ENCODE data around the gene MDM2. TPM values are rescaled to one million over a fixed set of nuclear protein-coding genes. Genes with fewer than 3 reads are reported as not detected.

The MDM2 gene
- total RNA-seq, 1 experiment from 2014 or later, result 97.1 TPM

DNA sequence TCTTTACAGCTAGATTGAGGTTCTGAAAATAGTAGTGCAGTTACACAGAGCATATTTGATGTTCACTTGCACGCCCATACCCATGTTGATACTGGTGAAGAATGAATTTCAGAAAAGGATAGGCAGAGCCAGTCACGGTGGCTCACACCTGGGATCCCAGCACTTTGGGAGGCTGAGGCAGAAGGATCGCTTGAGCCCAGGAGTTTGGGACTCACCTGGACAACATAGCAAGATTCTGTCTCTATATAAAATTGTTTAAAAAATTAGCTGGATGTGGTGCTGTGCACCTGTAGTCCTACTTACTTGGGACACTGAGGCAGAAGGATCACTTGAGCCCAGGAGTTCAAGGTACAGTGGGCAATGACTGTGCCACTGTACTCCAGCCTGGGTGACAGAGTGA is 56.6 kb downstream of the MDM2 start:
- Mint-ChIP-seq H3K27me3 (ENCODE audit: unreplicated experiment) (no peaks in the 10 kb centered on the region), H3K4me3 (ENCODE audit: low read depth, unreplicated experiment) (no peak overlapping the region), H3K9me3 (ENCODE audit: low read depth, unreplicated experiment) (no peaks in the 10 kb centered on the region), H3K4me1 (ENCODE audit: low read depth, unreplicated experiment) (no peaks in the 10 kb centered on the region), H3K36me3 (ENCODE audit: insufficient read depth, unreplicated experiment) (no peaks in the 10 kb centered on the region), H3K27ac (ENCODE audit: unreplicated experiment) (no peak overlapping the region)
- BruUV-seq (replicated peaks), result no TSS peak
- intact Hi-C loops (cut with micrococcal nuclease; ENCODE audit: unreplicated experiment), result loop anchor here (1.0 to 10.0 kb wide), 4 partner anchors 204 to 380 kb away; no protein-coding TSS in a partner anchor
- CTCF ChIA-PET, result no interaction called here
- DNase-seq, result no peak
- TF ChIP-seq, protein P1, sequence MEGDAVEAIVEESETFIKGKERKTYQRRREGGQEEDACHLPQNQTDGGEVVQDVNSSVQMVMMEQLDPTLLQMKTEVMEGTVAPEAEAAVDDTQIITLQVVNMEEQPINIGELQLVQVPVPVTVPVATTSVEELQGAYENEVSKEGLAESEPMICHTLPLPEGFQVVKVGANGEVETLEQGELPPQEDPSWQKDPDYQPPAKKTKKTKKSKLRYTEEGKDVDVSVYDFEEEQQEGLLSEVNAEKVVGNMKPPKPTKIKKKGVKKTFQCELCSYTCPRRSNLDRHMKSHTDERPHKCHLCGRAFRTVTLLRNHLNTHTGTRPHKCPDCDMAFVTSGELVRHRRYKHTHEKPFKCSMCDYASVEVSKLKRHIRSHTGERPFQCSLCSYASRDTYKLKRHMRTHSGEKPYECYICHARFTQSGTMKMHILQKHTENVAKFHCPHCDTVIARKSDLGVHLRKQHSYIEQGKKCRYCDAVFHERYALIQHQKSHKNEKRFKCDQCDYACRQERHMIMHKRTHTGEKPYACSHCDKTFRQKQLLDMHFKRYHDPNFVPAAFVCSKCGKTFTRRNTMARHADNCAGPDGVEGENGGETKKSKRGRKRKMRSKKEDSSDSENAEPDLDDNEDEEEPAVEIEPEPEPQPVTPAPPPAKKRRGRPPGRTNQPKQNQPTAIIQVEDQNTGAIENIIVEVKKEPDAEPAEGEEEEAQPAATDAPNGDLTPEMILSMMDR (IDR thresholded peaks at IDR 0.05; ENCODE audit: unreplicated experiment), result no peak

DNA sequence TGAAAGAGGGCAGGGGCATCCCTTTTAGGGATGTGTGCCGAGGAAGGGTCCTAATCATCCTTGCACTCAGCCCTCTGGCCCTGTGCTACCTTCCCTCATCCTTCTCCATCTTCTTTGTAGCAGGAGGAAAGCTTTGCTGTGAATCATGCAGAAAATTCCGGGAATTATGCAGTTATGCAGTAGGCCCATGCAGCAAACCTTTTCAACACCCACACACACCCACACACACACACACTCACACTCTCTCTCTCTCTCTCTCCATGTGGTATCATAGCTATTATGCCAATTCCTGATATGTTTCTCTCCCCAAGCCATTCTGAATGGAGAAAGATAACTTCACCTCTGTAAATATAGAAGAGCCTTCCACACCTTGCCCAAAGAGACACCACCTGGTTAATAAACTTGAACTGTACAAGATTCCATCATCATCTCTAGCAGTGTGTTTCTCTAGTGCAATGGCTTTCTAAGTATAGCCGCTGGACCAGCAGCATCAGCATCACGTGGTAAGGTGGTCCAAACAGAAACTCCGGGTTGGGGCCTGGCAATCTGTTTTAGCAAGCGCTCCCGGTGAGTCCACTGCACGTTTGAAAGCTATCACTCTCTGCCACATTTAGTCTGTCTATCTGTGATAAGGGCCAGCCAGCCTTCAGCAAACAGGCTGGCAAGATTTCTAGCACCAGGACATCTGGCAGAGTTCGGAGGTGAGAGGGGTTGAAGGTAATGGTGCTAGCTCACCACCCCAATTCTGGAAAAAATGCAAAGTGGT is 57.6 kb downstream of the MDM2 start:
- Mint-ChIP-seq H3K36me3 (ENCODE audit: insufficient read depth, unreplicated experiment) (no peaks in the 10 kb centered on the region), H3K4me1 (ENCODE audit: low read depth, unreplicated experiment) (no peaks in the 10 kb centered on the region), H3K27ac (ENCODE audit: unreplicated experiment) (no peak overlapping the region), H3K4me3 (ENCODE audit: low read depth, unreplicated experiment) (no peak overlapping the region), H3K9me3 (ENCODE audit: low read depth, unreplicated experiment) (no peaks in the 10 kb centered on the region), H3K27me3 (ENCODE audit: unreplicated experiment) (no peaks in the 10 kb centered on the region)
- TF ChIP-seq, protein P1 (IDR thresholded peaks at IDR 0.05; ENCODE audit: unreplicated experiment), result no peak
- no peak for DNase-seq
- CTCF ChIA-PET, result no interaction called here
- BruUV-seq (replicated peaks), result no TSS peak
- intact Hi-C loops (cut with micrococcal nuclease; ENCODE audit: unreplicated experiment), result loop anchor here (2.0 to 10.0 kb wide), 3 partner anchors 203 to 379 kb away; no protein-coding TSS in a partner anchor

DNA sequence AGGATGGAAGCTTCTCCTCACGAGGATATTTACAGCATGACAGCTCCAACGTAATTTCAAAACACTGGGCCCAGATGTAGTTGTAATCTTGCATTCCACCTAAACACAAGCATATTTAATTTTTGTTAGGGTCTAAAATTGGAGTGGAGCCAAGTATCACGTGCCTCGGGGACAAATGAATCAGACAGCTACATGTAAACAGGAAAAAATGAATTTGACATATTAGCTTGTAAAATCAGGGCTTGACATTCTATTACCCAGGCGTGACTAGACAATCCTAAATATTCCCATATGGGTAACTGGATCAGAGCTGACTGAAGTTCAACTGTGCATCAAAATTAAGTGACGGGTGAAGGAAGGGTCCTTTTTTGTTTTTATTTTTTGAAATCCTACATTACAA is 59.0 kb downstream of the MDM2 start:
- Mint-ChIP-seq H3K4me1 (ENCODE audit: low read depth, unreplicated experiment) (no peaks in the 10 kb centered on the region), H3K4me3 (ENCODE audit: low read depth, unreplicated experiment) (no peak overlapping the region), H3K27ac (ENCODE audit: unreplicated experiment) (no peak overlapping the region), H3K27me3 (ENCODE audit: unreplicated experiment) (no peaks in the 10 kb centered on the region), H3K9me3 (ENCODE audit: low read depth, unreplicated experiment) (no peaks in the 10 kb centered on the region), H3K36me3 (ENCODE audit: insufficient read depth, unreplicated experiment) (no peaks in the 10 kb centered on the region)
- DNase-seq, result no peak
- BruUV-seq (replicated peaks), result no TSS peak
- TF ChIP-seq, protein P1 (IDR thresholded peaks at IDR 0.05; ENCODE audit: unreplicated experiment), result no peak
- intact Hi-C loops (cut with micrococcal nuclease; ENCODE audit: unreplicated experiment), result loop anchor here (10.0 kb wide), 1 partner anchor 378 kb away; no protein-coding TSS in a partner anchor
- CTCF ChIA-PET, result interaction anchor here (0.9 kb wide), 1 partner anchor 37 kb away, joined by 4 read pairs; no protein-coding TSS in a partner anchor

DNA sequence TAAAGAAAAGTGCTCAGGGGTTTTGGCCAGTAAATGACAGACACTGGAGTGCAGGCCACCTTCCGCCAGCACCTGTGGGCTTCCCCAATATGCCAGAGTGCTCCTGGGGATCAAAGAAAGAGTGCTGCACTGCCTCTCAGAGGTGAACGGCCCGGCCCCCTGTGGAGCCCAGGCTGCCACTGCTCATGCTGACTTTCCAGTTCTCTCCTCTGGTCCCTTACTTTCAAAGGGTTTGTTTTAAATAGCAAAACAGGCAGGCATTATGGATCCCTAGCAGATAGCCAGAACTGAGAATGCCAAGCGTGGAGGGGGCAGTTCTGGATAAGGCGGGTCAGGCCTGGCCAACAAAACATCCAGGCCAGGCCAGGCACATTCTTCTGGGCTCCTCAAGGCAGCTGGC is 59.6 kb downstream of the MDM2 start:
- H3K27me3 Mint-ChIP-seq (ENCODE audit: unreplicated experiment), result no peaks in the 10 kb centered on the region
- H3K9me3 Mint-ChIP-seq (ENCODE audit: low read depth, unreplicated experiment), result no peaks in the 10 kb centered on the region
- no peak overlapping the region for H3K4me3 Mint-ChIP-seq (ENCODE audit: low read depth, unreplicated experiment)
- CTCF ChIA-PET, result no interaction called here
- H3K27ac Mint-ChIP-seq (ENCODE audit: unreplicated experiment), result no peak overlapping the region
- H3K36me3 Mint-ChIP-seq (ENCODE audit: insufficient read depth, unreplicated experiment), result no peaks in the 10 kb centered on the region
- intact Hi-C loops (cut with micrococcal nuclease; ENCODE audit: unreplicated experiment), result loop anchor here (10.0 kb wide), 1 partner anchor 377 kb away; no protein-coding TSS in a partner anchor
- DNase-seq, result no peak
- H3K4me1 Mint-ChIP-seq (ENCODE audit: low read depth, unreplicated experiment), result no peaks in the 10 kb centered on the region
- no TSS peak for BruUV-seq (replicated peaks)
- TF ChIP-seq, protein P1 (IDR thresholded peaks at IDR 0.05; ENCODE audit: unreplicated experiment), result no peak
